ENCODE data around the gene LUM. TPM values are rescaled to one million over a fixed set of nuclear protein-coding genes. Genes with fewer than 3 reads are reported as not detected.

Gene LUM
- total RNA-seq, 1 experiment from 2014 or later, result 0.23 TPM

- no peak overlapping the region for H3K27ac ChIP-seq (ENCODE audit: low read length)
- no peak overlapping the region for H3K4me3 ChIP-seq (ENCODE audit: low read depth in 2 of 2, low read length in 2 of 2)
- TF ChIP-seq POLR2AphosphoS5 (IDR thresholded peaks at IDR 0.05; ENCODE audit: low read depth, low read length) (no peak), CTCF (IDR thresholded peaks at IDR 0.05) (no peak), TCF7L2 (IDR thresholded peaks at IDR 0.05; ENCODE audit: low read depth, low read length) (no peak), REST (IDR thresholded peaks at IDR 0.05; ENCODE audit: insufficient read depth in 1 of 2, low read depth in 2 of 2, low read length in 1 of 2) (no peak), SIN3A (IDR thresholded peaks at IDR 0.05; ENCODE audit: borderline replicate concordance, insufficient read depth, low read depth, low read length) (no peak)
- ChIA-PET POLR2A (interaction anchor here (0.7 kb wide), 1 partner anchor 717 kb away, joined by 3 read pairs; no protein-coding TSS in a partner anchor), CTCF (no interaction called here)
- H3K36me3 ChIP-seq (ENCODE audit: control insufficient read depth, insufficient read depth, low read length), result no peaks in the 10 kb centered on the region
- no peaks in the 10 kb centered on the region for H3K9me3 ChIP-seq (ENCODE audit: control insufficient read depth, insufficient read depth, low read depth, low read length)
- H3K27me3 ChIP-seq (ENCODE audit: control insufficient read depth, insufficient read depth, low read length), result no peaks in the 10 kb centered on the region
- H3K4me1 ChIP-seq (ENCODE audit: control insufficient read depth, insufficient read depth, low read length), result no peaks in the 10 kb centered on the region
- ATAC-seq (no peak), DNase-seq (ENCODE audit: low read depth, low spot score) (no peak)
- BruUV-seq (replicated peaks), result no TSS peak
- in situ Hi-C loops (cut with HindIII; ENCODE audit: low pct_unique_long_range_greater_than_20kb, low sequenced_read_pairs), result no loop called here
- intact Hi-C loops (cut with micrococcal nuclease; ENCODE audit: unreplicated experiment), result no loop called here
Measured at GRCh38 chr12:91144053-91144452, 32.8 kb upstream of the LUM start.

GRCh38 chr12:91143206-91143605 is 31.9 kb upstream of the LUM start:
- TF ChIP-seq REST (IDR thresholded peaks at IDR 0.05; ENCODE audit: insufficient read depth in 1 of 2, low read depth in 2 of 2, low read length in 1 of 2), result no peak
- no peak for TF ChIP-seq CTCF (IDR thresholded peaks at IDR 0.05)
- TF ChIP-seq SIN3A (IDR thresholded peaks at IDR 0.05; ENCODE audit: borderline replicate concordance, insufficient read depth, low read depth, low read length), result no peak
- no peak for TF ChIP-seq TCF7L2 (IDR thresholded peaks at IDR 0.05; ENCODE audit: low read depth, low read length)
- TF ChIP-seq POLR2AphosphoS5 (IDR thresholded peaks at IDR 0.05; ENCODE audit: low read depth, low read length), result no peak
- no peaks in the 10 kb centered on the region for H3K9me3 ChIP-seq (ENCODE audit: control insufficient read depth, insufficient read depth, low read depth, low read length)
- CTCF ChIA-PET, result no interaction called here
- no peaks in the 10 kb centered on the region for H3K4me1 ChIP-seq (ENCODE audit: control insufficient read depth, insufficient read depth, low read length)
- no TSS peak for BruUV-seq (replicated peaks)
- intact Hi-C loops (cut with micrococcal nuclease; ENCODE audit: unreplicated experiment), result no loop called here
- POLR2A ChIA-PET, result interaction anchor here (0.6 kb wide), 1 partner anchor 110 kb away, joined by 3 read pairs; no protein-coding TSS in a partner anchor
- no peaks in the 10 kb centered on the region for H3K36me3 ChIP-seq (ENCODE audit: control insufficient read depth, insufficient read depth, low read length)
- in situ Hi-C loops (cut with HindIII; ENCODE audit: low pct_unique_long_range_greater_than_20kb, low sequenced_read_pairs), result no loop called here
- no peaks in the 10 kb centered on the region for H3K27me3 ChIP-seq (ENCODE audit: control insufficient read depth, insufficient read depth, low read length)
- no peak overlapping the region for H3K4me3 ChIP-seq (ENCODE audit: low read depth in 2 of 2, low read length in 2 of 2)
- ATAC-seq, result no peak
- H3K27ac ChIP-seq (ENCODE audit: low read length), result no peak overlapping the region
- no peak for DNase-seq (ENCODE audit: low read depth, low spot score)

All from Panc1 (cell line).